OCI-LY3 (cell line): ENCODE results near the gene NCBP1.

Source experiments
- EZH2phosphoT487 ChIP-seq: fragments of 200-600 bp; shearing (Covaris generic); IDR thresholded peaks from 2 replicates; pipeline ENCODE4 v1.6.1; 2018; ENCODE audit warnings: antibody characterized with exemption, mixed run types, low read depth
- TF ChIP-seq, protein P1 (sequence below): fragments of 200-600, 300-600 bp; sonication (generic); IDR thresholded peaks from 2 replicates; pipeline ENCODE4 v1.5.1; 2014; ENCODE audit warnings: antibody characterized with exemption, low read length, low read depth

DNA sequence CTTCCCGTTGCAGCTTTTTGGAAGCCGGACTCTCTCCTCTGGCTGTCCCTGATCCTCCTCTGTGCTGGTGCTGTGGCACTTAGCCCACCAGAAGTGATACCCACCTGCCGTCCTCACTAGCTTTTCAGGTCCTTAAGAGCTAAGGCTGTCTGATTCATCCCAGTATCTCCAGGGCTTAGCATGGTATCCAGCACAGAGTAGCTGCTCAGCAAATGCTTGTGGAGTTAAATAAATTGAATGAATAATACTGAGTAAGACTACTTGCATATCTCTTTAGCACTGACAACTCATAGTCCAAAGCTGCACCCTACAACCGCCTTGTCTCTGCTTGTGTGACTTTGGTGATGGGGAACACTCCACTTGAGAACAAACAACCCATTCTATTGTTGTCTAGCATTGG lies 71.2 kb downstream of the NCBP1 start:
- no peak for TF ChIP-seq EZH2phosphoT487
- TF ChIP-seq, protein P1, sequence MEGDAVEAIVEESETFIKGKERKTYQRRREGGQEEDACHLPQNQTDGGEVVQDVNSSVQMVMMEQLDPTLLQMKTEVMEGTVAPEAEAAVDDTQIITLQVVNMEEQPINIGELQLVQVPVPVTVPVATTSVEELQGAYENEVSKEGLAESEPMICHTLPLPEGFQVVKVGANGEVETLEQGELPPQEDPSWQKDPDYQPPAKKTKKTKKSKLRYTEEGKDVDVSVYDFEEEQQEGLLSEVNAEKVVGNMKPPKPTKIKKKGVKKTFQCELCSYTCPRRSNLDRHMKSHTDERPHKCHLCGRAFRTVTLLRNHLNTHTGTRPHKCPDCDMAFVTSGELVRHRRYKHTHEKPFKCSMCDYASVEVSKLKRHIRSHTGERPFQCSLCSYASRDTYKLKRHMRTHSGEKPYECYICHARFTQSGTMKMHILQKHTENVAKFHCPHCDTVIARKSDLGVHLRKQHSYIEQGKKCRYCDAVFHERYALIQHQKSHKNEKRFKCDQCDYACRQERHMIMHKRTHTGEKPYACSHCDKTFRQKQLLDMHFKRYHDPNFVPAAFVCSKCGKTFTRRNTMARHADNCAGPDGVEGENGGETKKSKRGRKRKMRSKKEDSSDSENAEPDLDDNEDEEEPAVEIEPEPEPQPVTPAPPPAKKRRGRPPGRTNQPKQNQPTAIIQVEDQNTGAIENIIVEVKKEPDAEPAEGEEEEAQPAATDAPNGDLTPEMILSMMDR: no peak
